ENCODE measurements around the gene FABP2. TPM values are rescaled to one million over a fixed set of nuclear protein-coding genes. Genes with fewer than 3 reads are reported as not detected.

FABP2 gene
- under 0.01 TPM in 1 of 2 replicates, not detected in the other for total RNA-seq

GRCh38 chr4:119321921-119322687 is at the start of gene FABP2:
Gene FABP2, minus strand, starts transcription at chr4:119322138. Its CDS starts 36 bp downstream, at chr4:119322102.

Small RNAs within 50 kb of the gene (small RNA-seq; reads per million reads assigned to genes)
- not detected for gene RNU4-33P

Other genes starting within 250 kb of the FABP2 start
- gene MYOZ2, start 186.3 kb downstream of the FABP2 start, total RNA-seq = not detected in 2 replicates
- 17.6 and 20.5 TPM in 2 replicates for gene USP53, start 109.4 kb downstream of the FABP2 start, total RNA-seq

Data from articular chondrocyte of knee joint (primary cell).